Right ventricle myocardium inferior (tissue), 1 donor: ENCODE data around the gene CASP3. TPM values are rescaled to one million over a fixed set of nuclear protein-coding genes. Genes with fewer than 3 reads are reported as not detected.
A peak's percentile ranks its signal among the peaks of the same experiment; 100 is the strongest.

ENCODE experiments used
- ATAC-seq: fragments of 200-7000 bp; cut with Tn5 transposase; one replicate; pipeline ENCODE4 v1.9.1; 2020; ENCODE audit warnings: mild to moderate bottlenecking, moderate library complexity
- DNase-seq: peaks from one replicate; pipeline ENCODE4 v3.0.0; 2021; ENCODE audit errors: missing footprints
- intact Hi-C: fragments of 100-400 bp; cut with DNase I; formaldehyde crosslinking; loops from one replicate; pipeline ENCODE4 v1.11.0; 2022
- long read RNA-seq: library from polyadenylated mRNA; unstranded; transcript quantifications from one replicate; pipeline ENCODE4 v2.0.0, GENCODE V29; 2021
- total RNA-seq: library from RNA; stranded (reverse); fragmentation: NEBNext Ultra II Directional; extraction: Animal tissue kit (Norgen Biotek cat#: 25700); gene quantifications from one replicate; pipeline ENCODE4 v1.2.1, GENCODE V29; 2021
- donor health status: DM: no; HTN: yes; CAD: no; lungs with severe emphysema.

Gene CASP3
- total RNA-seq: 10.4 TPM
- long read RNA-seq, partial matches to known transcripts: 0 of 5 reads
- long read RNA-seq, other reads (novel, unspliced or antisense): 0 of 5 reads

- ATAC-seq: peak; percentile 98
- intact Hi-C loops: loop anchor here (2.0 to 5.0 kb wide), 5 partner anchors 86 to 382 kb away; partner anchors contain the start of genes CENPU and IRF2
- peak; percentile 99 for DNase-seq
Measured at GRCh38 chr4:184649026-184649970, at the start of gene CASP3, which contains the start of gene PRIMPOL. Gene CASP3 (minus strand): TSS chr4:184649447. CDS start chr4:184638453, 10,994 bp downstream. Gene PRIMPOL (plus strand): TSS chr4:184649738. CDS start chr4:184657141, 7,403 bp downstream.

DNA sequence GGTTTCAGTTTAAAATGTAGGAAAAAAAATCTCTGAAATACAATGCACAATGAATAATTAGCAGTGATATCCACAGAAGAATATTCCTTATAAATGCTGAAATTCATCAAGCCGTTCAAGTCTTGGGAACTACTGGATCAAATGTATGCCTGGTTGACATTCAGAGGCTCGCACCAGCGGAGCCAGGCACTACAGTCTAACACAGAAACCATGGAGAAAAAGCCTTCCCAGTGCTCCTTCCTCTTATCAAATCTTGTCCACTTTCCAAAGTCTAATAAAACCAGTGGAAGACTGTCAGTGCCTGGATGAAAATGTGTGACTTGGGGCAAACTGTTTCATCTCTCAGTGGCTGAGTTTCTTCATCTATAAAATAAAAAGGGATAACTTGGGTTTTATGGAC lies 48.7 kb upstream of the CASP3 start:
- ATAC-seq: no peak
- no peak for DNase-seq
- intact Hi-C loops: no loop called here

- intact Hi-C loops: no loop called here
- ATAC-seq (peak; percentile 59), DNase-seq (no peak)
Measured at GRCh38 chr4:184695178-184695896, 46.1 kb upstream of the CASP3 start.

- intact Hi-C loops: no loop called here
- ATAC-seq (no peak), DNase-seq (no peak)
Measured at GRCh38 chr4:184694412-184694956, 45.2 kb upstream of the CASP3 start.

GRCh38 chr4:184693056-184693455 lies 43.8 kb upstream of the CASP3 start:
- no peak for DNase-seq
- intact Hi-C loops: no loop called here
- no peak for ATAC-seq

GRCh38 chr4:184689681-184690080 lies 40.4 kb upstream of the CASP3 start:
- ATAC-seq: no peak
- intact Hi-C loops: no loop called here
- no peak for DNase-seq

- no peak for DNase-seq
- ATAC-seq: no peak
- intact Hi-C loops: no loop called here
Measured at GRCh38 chr4:184688447-184688846, 39.2 kb upstream of the CASP3 start.

DNA sequence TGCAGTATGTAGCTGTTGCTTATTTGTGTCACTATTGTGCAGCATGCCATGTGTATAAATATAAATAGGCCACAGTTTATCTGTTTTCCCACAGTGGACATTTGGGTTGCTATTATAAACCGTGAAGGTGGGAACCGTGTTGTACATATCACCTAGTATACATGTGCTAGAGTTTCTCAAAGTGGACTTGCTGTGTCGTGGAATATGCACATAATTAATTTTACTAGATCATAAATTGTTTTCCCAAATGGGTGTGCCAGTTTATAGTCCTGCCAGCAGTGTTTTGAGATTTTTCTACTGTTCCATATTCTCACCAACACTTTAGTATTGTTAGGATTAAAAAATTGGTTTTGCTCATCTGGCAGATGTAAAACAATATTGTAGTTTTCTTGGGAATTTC lies 38.8 kb upstream of the CASP3 start:
- intact Hi-C loops: no loop called here
- no peak for ATAC-seq
- no peak for DNase-seq

DNA sequence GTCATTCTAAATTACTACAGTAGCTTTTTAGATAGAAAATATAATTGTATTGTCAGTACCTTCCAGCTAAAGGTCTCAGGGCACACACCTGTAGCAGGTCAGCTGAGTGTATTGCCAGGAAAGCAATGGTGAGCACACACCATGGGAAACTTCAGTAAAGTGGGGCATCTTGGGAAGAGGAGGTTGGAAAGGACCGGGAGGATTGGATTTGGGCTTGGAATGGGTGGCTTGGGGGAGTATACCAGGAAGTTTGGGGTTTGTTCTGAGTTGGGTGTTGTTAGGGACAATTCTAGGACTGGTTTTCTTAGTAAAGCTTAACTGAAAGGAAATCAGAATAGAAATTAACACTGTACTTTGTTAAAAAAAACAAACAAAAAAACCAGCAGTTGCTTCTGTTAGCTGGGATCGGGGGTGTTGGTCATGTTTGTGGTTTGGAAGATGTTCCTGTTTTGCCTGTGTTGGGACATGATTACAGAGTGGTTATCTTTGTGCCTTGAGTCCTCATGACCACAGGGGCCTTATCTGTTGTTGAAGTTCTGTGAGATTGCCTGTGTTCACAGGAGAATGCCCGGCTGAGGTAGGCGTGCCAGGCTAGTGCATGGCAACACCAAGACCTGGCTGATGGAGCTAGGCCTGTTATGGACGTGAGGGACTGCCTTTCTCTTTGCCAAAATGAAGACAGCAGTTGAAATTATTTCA lies 35.4 kb upstream of the CASP3 start:
- DNase-seq (no peak), ATAC-seq (peak; percentile 37)
- intact Hi-C loops: no loop called here

DNA sequence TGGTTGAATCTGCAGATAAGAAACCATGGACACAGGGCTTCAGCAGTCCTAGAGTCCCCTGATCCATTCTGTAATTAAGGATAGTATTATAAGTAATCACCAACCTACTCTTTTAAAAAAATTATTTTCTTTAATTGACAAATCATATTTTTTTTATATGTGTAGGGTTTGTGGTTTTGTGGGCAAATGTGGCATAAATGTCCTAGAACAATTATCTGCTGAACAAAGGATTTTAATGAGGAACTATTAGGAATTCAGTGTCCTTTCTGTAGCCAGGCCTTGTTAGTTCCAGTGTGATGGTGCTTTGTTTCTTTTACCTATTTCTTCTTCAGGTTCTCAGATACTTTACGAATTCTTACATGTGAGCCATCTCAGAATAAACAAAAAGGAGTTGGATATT lies 32.7 kb upstream of the CASP3 start:
- no peak for ATAC-seq

DNA sequence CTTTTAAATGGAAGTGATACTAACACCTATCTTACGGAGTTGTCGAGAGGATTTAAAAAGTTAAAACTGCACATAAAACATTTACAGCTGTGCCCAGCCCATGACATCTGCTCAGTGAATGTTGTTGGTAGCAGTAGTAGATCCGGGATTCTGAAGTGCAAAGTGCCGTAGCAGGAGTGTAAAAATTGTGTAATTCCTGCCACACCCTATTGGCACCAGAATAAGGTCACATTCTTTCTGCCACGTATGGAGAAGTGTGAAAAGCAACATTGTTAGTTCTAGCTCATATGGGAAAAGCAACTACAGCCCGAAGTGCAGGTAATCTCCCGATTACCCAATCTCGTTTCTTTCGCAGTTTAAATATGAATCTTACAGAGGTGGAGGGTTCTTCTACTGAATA lies 31.5 kb upstream of the CASP3 start:
- ATAC-seq: no peak

More for the DNA sequence above, 32.7 kb upstream of the CASP3 start:
- DNase-seq: no peak
- intact Hi-C loops: no loop called here

GRCh38 chr4:184675821-184676492 lies 26.7 kb upstream of the CASP3 start:
- no peak for ATAC-seq
- DNase-seq: no peak
- intact Hi-C loops: no loop called here

More for the DNA sequence above, 31.5 kb upstream of the CASP3 start:
- intact Hi-C loops: no loop called here
- no peak for DNase-seq

GRCh38 chr4:184675018-184675417 lies 25.8 kb upstream of the CASP3 start:
- no peak for ATAC-seq
- intact Hi-C loops: no loop called here
- DNase-seq: no peak

DNA sequence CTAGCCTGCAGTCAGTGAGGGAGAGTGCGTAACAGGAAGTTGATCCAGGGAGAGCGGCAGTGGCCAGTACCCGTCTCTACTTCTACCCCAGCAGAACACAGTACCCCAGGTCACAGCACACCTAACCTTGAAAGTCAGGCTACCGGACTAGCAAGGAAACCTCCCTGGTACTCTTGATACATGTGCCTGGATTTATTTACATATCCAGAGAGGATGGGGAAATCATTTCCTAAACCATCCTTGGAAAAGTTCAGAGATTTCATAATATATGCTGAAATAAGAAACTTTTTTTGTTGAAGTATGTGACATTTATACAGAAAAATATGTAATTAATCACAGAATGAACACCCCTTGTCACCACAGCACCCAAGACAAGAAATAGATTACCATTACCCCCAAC lies 24.8 kb upstream of the CASP3 start:
- DNase-seq (no peak), ATAC-seq (no peak)
- intact Hi-C loops: no loop called here

GRCh38 chr4:184672741-184673140 lies 23.5 kb upstream of the CASP3 start:
- intact Hi-C loops: no loop called here
- no peak for DNase-seq

GRCh38 chr4:184671101-184671500 lies 21.9 kb upstream of the CASP3 start:
- DNase-seq: no peak
- intact Hi-C loops: no loop called here
- ATAC-seq: no peak

More at GRCh38 chr4:184672741-184673140, 23.5 kb upstream of the CASP3 start:
- ATAC-seq: no peak

DNA sequence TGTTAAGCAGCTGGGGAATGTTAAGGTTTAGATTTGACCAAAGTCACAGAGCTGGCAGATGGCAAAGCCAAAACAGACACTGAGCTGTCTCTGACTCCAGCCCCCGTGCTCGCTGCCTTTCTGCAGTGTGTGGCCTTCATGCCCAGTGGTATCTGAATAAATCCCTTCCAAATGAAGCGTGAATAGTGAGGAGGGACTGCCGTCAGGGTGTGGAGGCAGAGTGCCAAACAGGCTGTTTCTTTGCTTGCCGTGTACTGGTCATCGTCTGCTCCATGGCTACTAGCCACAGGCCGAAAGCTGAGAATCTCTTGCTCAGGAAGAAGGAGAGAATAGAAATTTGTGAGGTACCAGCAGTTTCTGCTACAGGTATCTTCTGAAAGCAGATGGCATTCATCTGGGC lies 20.0 kb upstream of the CASP3 start:
- DNase-seq (no peak), ATAC-seq (no peak)
- intact Hi-C loops: no loop called here

- ATAC-seq (peak; percentile 23), DNase-seq (no peak)
- intact Hi-C loops: no loop called here
Measured at GRCh38 chr4:184668511-184669114, 19.4 kb upstream of the CASP3 start.
